Neural progenitor cell (in vitro differentiated cells): Measurements from ENCODE around the gene CACHD1.

Source experiments
- EZH2 ChIP-seq: fragments of 200-600 bp; sonication (generic); IDR thresholded peaks from 2 replicates; pipeline ENCODE4 v1.6.1; 2017; ENCODE audit warnings: antibody characterized with exemption, mild to moderate bottlenecking, moderate library complexity
- TF ChIP-seq, protein P1 (sequence below): fragments of 200-600 bp; sonication (generic); IDR thresholded peaks from 2 replicates; pipeline ENCODE4 v1.5.1; 2017; ENCODE audit warnings: antibody characterized with exemption, mild to moderate bottlenecking

DNA sequence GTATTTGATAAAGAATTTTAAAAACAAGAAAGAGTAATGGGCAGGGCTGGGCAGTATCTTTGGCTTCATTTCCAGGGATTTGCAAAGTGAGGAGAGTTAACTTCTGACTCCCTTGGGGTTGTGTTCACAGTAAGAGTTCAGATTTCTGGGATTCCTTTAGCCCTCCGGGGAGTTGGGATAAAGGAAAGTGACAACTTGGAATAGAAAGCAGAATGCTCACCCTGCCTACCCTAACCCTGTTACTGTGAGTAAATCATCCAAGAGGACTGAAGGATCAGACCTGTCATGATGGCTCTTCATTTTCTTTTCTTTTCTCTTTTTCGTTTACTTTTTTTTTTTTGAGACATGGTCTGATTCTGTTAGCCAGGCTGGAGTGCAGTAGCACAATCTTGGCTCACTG, 76.1 kb downstream of the CACHD1 start:
- TF ChIP-seq, protein P1, sequence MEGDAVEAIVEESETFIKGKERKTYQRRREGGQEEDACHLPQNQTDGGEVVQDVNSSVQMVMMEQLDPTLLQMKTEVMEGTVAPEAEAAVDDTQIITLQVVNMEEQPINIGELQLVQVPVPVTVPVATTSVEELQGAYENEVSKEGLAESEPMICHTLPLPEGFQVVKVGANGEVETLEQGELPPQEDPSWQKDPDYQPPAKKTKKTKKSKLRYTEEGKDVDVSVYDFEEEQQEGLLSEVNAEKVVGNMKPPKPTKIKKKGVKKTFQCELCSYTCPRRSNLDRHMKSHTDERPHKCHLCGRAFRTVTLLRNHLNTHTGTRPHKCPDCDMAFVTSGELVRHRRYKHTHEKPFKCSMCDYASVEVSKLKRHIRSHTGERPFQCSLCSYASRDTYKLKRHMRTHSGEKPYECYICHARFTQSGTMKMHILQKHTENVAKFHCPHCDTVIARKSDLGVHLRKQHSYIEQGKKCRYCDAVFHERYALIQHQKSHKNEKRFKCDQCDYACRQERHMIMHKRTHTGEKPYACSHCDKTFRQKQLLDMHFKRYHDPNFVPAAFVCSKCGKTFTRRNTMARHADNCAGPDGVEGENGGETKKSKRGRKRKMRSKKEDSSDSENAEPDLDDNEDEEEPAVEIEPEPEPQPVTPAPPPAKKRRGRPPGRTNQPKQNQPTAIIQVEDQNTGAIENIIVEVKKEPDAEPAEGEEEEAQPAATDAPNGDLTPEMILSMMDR = no peak
- no peak for TF ChIP-seq EZH2
